HL-60 (cell line): ENCODE measurements around the gene SIGLEC6.
A peak's percentile ranks its signal among the peaks of the same experiment; 100 is the strongest.

Experiments
- TF ChIP-seq, protein P1 (sequence below): IDR thresholded peaks from one replicate; pipeline ENCODE4 v1.5.1; 2011; ENCODE audit warnings: low read length, control low read depth, inconsistent platforms; ENCODE audit not compliant: insufficient read depth
- TF ChIP-seq, protein P2 (sequence below): IDR thresholded peaks from 2 replicates; pipeline ENCODE4 v1.6.1; 2012; ENCODE audit warnings: low read depth; ENCODE audit not compliant: insufficient replicate concordance

DNA sequence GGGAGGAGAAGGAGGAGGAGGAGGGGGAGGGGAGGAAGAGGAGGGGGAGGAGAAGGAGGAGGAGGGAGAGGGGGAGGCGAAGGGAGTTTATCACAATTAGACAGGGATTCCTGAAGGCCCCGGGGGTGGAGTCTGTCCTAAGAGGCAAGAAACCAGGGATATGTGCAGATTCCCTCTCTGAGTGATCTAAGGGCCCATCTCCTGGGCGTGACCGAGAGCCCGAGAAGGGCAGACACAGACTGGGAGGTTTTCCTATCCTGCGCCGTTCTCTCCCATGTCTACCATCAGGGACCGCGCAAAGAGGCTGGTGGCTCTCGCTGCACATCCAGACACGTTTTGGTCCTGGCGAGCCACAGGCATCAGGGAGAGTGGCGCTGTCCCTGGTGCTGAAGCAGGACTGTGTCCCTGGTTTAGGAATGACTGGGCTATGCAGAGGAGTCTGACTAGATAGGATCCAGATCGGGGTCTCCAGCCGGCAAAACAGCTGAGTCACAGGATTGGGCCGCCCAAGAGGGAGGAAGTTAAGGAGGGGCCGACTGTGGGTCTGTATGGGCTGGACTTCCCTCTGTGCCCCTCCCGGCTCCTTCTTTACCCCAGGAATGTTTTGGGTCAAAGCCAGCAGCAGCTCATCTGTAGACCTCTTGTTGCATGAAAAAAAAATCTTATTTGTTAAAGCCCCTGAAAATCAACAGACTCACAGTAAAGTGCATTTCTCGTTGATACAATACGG is 21.7 kb upstream of the SIGLEC6 start:
- TF ChIP-seq, protein P1, sequence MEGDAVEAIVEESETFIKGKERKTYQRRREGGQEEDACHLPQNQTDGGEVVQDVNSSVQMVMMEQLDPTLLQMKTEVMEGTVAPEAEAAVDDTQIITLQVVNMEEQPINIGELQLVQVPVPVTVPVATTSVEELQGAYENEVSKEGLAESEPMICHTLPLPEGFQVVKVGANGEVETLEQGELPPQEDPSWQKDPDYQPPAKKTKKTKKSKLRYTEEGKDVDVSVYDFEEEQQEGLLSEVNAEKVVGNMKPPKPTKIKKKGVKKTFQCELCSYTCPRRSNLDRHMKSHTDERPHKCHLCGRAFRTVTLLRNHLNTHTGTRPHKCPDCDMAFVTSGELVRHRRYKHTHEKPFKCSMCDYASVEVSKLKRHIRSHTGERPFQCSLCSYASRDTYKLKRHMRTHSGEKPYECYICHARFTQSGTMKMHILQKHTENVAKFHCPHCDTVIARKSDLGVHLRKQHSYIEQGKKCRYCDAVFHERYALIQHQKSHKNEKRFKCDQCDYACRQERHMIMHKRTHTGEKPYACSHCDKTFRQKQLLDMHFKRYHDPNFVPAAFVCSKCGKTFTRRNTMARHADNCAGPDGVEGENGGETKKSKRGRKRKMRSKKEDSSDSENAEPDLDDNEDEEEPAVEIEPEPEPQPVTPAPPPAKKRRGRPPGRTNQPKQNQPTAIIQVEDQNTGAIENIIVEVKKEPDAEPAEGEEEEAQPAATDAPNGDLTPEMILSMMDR: no peak
- TF ChIP-seq, protein P2, sequence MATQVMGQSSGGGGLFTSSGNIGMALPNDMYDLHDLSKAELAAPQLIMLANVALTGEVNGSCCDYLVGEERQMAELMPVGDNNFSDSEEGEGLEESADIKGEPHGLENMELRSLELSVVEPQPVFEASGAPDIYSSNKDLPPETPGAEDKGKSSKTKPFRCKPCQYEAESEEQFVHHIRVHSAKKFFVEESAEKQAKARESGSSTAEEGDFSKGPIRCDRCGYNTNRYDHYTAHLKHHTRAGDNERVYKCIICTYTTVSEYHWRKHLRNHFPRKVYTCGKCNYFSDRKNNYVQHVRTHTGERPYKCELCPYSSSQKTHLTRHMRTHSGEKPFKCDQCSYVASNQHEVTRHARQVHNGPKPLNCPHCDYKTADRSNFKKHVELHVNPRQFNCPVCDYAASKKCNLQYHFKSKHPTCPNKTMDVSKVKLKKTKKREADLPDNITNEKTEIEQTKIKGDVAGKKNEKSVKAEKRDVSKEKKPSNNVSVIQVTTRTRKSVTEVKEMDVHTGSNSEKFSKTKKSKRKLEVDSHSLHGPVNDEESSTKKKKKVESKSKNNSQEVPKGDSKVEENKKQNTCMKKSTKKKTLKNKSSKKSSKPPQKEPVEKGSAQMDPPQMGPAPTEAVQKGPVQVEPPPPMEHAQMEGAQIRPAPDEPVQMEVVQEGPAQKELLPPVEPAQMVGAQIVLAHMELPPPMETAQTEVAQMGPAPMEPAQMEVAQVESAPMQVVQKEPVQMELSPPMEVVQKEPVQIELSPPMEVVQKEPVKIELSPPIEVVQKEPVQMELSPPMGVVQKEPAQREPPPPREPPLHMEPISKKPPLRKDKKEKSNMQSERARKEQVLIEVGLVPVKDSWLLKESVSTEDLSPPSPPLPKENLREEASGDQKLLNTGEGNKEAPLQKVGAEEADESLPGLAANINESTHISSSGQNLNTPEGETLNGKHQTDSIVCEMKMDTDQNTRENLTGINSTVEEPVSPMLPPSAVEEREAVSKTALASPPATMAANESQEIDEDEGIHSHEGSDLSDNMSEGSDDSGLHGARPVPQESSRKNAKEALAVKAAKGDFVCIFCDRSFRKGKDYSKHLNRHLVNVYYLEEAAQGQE: peak; percentile 100
